ENCODE measurements around the gene ARFGAP2.
A peak's percentile ranks its signal among the peaks of the same experiment; 100 is the strongest.

ARFGAP2 gene

GRCh38 chr11:47177229-47177845, 658 bp upstream of the ARFGAP2 start:
- in situ Hi-C loops (cut with MboI; ENCODE audit: low pct_unique_long_range_greater_than_20kb, low sequenced_read_pairs), result no loop called here
- DNase-seq, result peak; percentile 87

- DNase-seq, result peak; percentile 76
- in situ Hi-C loops (cut with MboI; ENCODE audit: low pct_unique_long_range_greater_than_20kb, low sequenced_read_pairs), result no loop called here
These were observed 842 bp downstream of the ARFGAP2 start for GRCh38 chr11:47175746-47176327.

- DNase-seq, result no peak
- in situ Hi-C loops (cut with MboI; ENCODE audit: low pct_unique_long_range_greater_than_20kb, low sequenced_read_pairs), result loop anchor here (25.0 kb wide), 3 partner anchors 89 to 811 kb away; partner anchors contain the start of genes MADD and NR1H3
These were observed 3.8 kb downstream of the ARFGAP2 start for GRCh38 chr11:47172740-47173336.

GRCh38 chr11:47171856-47172255, 4.8 kb downstream of the ARFGAP2 start:
- no peak for DNase-seq
- in situ Hi-C loops (cut with MboI; ENCODE audit: low pct_unique_long_range_greater_than_20kb, low sequenced_read_pairs), result loop anchor here (25.0 kb wide), 3 partner anchors 90 to 810 kb away; partner anchors contain the start of genes MADD and NR1H3

GRCh38 chr11:47171061-47171838, 5.4 kb downstream of the ARFGAP2 start:
- DNase-seq, result no peak
- in situ Hi-C loops (cut with MboI; ENCODE audit: low pct_unique_long_range_greater_than_20kb, low sequenced_read_pairs), result loop anchor here (25.0 kb wide), 3 partner anchors 91 to 809 kb away; partner anchors contain the start of genes MADD and NR1H3

- in situ Hi-C loops (cut with MboI; ENCODE audit: low pct_unique_long_range_greater_than_20kb, low sequenced_read_pairs), result loop anchor here (10.0 to 25.0 kb wide), 4 partner anchors 96 to 804 kb away; partner anchors contain the start of genes MADD and NR1H3
- no peak for DNase-seq
These were observed 10.3 kb downstream of the ARFGAP2 start for GRCh38 chr11:47166368-47166767.

GRCh38 chr11:47165253-47165840, 11.3 kb downstream of the ARFGAP2 start:
- DNase-seq, result no peak
- in situ Hi-C loops (cut with MboI; ENCODE audit: low pct_unique_long_range_greater_than_20kb, low sequenced_read_pairs), result loop anchor here (10.0 to 25.0 kb wide), 4 partner anchors 97 to 803 kb away; partner anchors contain the start of genes MADD and NR1H3

- no peak for DNase-seq
- in situ Hi-C loops (cut with MboI; ENCODE audit: low pct_unique_long_range_greater_than_20kb, low sequenced_read_pairs), result loop anchor here (10.0 to 25.0 kb wide), 4 partner anchors 98 to 802 kb away; partner anchors contain the start of genes MADD and NR1H3
These were observed 12.4 kb downstream of the ARFGAP2 start for GRCh38 chr11:47164321-47164720.

- no peak for DNase-seq
- in situ Hi-C loops (cut with MboI; ENCODE audit: low pct_unique_long_range_greater_than_20kb, low sequenced_read_pairs), result loop anchor here (10.0 to 25.0 kb wide), 4 partner anchors 98 to 802 kb away; partner anchors contain the start of genes MADD and NR1H3
These were observed 12.8 kb downstream of the ARFGAP2 start for GRCh38 chr11:47163898-47164297.

GRCh38 chr11:47163193-47163592, 13.5 kb downstream of the ARFGAP2 start:
- DNase-seq, result no peak
- in situ Hi-C loops (cut with MboI; ENCODE audit: low pct_unique_long_range_greater_than_20kb, low sequenced_read_pairs), result loop anchor here (10.0 to 25.0 kb wide), 4 partner anchors 99 to 801 kb away; partner anchors contain the start of genes MADD and NR1H3

- in situ Hi-C loops (cut with MboI; ENCODE audit: low pct_unique_long_range_greater_than_20kb, low sequenced_read_pairs), result loop anchor here (10.0 to 25.0 kb wide), 4 partner anchors 100 to 800 kb away; partner anchors contain the start of genes MADD and NR1H3
- no peak for DNase-seq
These were observed 14.3 kb downstream of the ARFGAP2 start for GRCh38 chr11:47162426-47162825.

- in situ Hi-C loops (cut with MboI; ENCODE audit: low pct_unique_long_range_greater_than_20kb, low sequenced_read_pairs), result loop anchor here (10.0 to 25.0 kb wide), 4 partner anchors 100 to 800 kb away; partner anchors contain the start of genes MADD and NR1H3
These were observed 14.8 kb downstream of the ARFGAP2 start for GRCh38 chr11:47161890-47162289.

GRCh38 chr11:47161134-47161854, 15.4 kb downstream of the ARFGAP2 start:
- in situ Hi-C loops (cut with MboI; ENCODE audit: low pct_unique_long_range_greater_than_20kb, low sequenced_read_pairs), result loop anchor here (10.0 to 25.0 kb wide), 4 partner anchors 101 to 799 kb away; partner anchors contain the start of genes MADD and NR1H3
- DNase-seq, result peak; percentile 87

More at GRCh38 chr11:47161890-47162289, 14.8 kb downstream of the ARFGAP2 start:
- no peak for DNase-seq

GRCh38 chr11:47160753-47161133, 15.9 kb downstream of the ARFGAP2 start:
- in situ Hi-C loops (cut with MboI; ENCODE audit: low pct_unique_long_range_greater_than_20kb, low sequenced_read_pairs), result loop anchor here (10.0 to 25.0 kb wide), 4 partner anchors 102 to 798 kb away; partner anchors contain the start of genes MADD and NR1H3
- DNase-seq, result no peak

- DNase-seq, result no peak
- in situ Hi-C loops (cut with MboI; ENCODE audit: low pct_unique_long_range_greater_than_20kb, low sequenced_read_pairs), result loop anchor here (25.0 kb wide), 3 partner anchors 104 to 796 kb away; partner anchors contain the start of genes MADD and NR1H3
These were observed 18.4 kb downstream of the ARFGAP2 start for GRCh38 chr11:47158242-47158641.

- in situ Hi-C loops (cut with MboI; ENCODE audit: low pct_unique_long_range_greater_than_20kb, low sequenced_read_pairs), result loop anchor here (25.0 kb wide), 3 partner anchors 104 to 796 kb away; partner anchors contain the start of genes MADD and NR1H3
- DNase-seq, result no peak
These were observed 18.9 kb downstream of the ARFGAP2 start for GRCh38 chr11:47157805-47158204.

GRCh38 chr11:47156951-47157350, 19.7 kb downstream of the ARFGAP2 start:
- DNase-seq, result no peak
- in situ Hi-C loops (cut with MboI; ENCODE audit: low pct_unique_long_range_greater_than_20kb, low sequenced_read_pairs), result loop anchor here (25.0 kb wide), 3 partner anchors 105 to 795 kb away; partner anchors contain the start of genes MADD and NR1H3
